HCT116 (cell line): ENCODE results near the gene SELENOS. TPM values are rescaled to one million over a fixed set of nuclear protein-coding genes. Genes with fewer than 3 reads are reported as not detected.

ENCODE experiments used
- ATAC-seq: fragments of 200-7000 bp; cut with Tn5 transposase; 2 replicates; pipeline ENCODE4 v1.9.1; 2020; ENCODE audit warnings: mild to moderate bottlenecking, moderate library complexity
- BruUV-seq: library from RNA; stranded (reverse); fragments of 400-500 nt; replicated peaks from 2 replicates; lab custom pipeline; 2021; lab: Mats Ljungman, UMichigan
- CTCF ChIA-PET: fragments of 300-600 bp; sonication (Branson Sonifier 250); formaldehyde crosslinking; loops from one replicate; lab custom pipeline; 2021; ENCODE audit warnings: antibody characterized with exemption; lab: Charles Lee
- POLR2A ChIA-PET: fragments of 300-600, 350-600 bp; sonication (Branson Sonifier 250); formaldehyde crosslinking; loops from one replicate; lab custom pipeline; 2021; ENCODE audit warnings: antibody characterized with exemption; lab: Charles Lee
- RAD21 ChIA-PET, 2 experiments: fragments of 300-600 bp; sonication (Branson Sonifier 250); formaldehyde crosslinking; loops; one replicate each; lab custom pipeline; 2023; ENCODE audit warnings: low total read pairs in 2 of 2; ENCODE audit not compliant: uncharacterized antibody in 2 of 2, unreplicated experiment in 2 of 2, low non-redundant PET in 1 of 2; lab: Charles Lee
- DNase-seq: peaks from one replicate; pipeline ENCODE4 v3.0.0-alpha.2; 2010; ENCODE audit warnings: low read depth, low spot score
- H2AFZ ChIP-seq: fragments of 200-600 bp; shearing (Covaris generic), sonication (generic); 2 replicates; pipeline ENCODE4 v1.6.1; 2017; ENCODE audit warnings: low read depth, mixed run types, mixed read lengths, antibody characterized with exemption, low read length; ENCODE audit not compliant: poor library complexity, severe bottlenecking
- H3K27ac ChIP-seq: 2 replicates; pipeline ENCODE4 v1.5.1; 2012; ENCODE audit warnings: low read depth, low read length
- H3K27me3 ChIP-seq: fragments of 200-600 bp; sonication (generic); 2 replicates; pipeline ENCODE4 v1.6.1; 2016; ENCODE audit warnings: mixed run types, low read length, mixed read lengths; ENCODE audit not compliant: insufficient read depth
- H3K36me3 ChIP-seq, 2 experiments: fragments of 200-500 bp in 1 of 2; fragments of 200-600 bp in 1 of 2; sonication (Bioruptor generic) in 1 of 2; sonication (generic) in 1 of 2; 2 replicates each; pipeline versions ENCODE4 v1.5.1 to v1.6.1; 2014 to 2016; ENCODE audit warnings: low read length in 2 of 2, inconsistent platforms in 1 of 2, mixed read lengths in 1 of 2, mixed run types in 1 of 2; ENCODE audit not compliant: insufficient read depth in 2 of 2, control insufficient read depth in 1 of 2
- H3K4me1 ChIP-seq, 2 experiments: fragments of 200-600 bp in 1 of 2; sonication (generic) in 1 of 2; 2 replicates each; pipeline versions ENCODE4 v1.5.1 to v1.6.1; 2012 to 2017; ENCODE audit warnings: low read length in 2 of 2, inconsistent platforms in 1 of 2, mild to moderate bottlenecking in 1 of 2, mixed read lengths in 1 of 2, mixed run types in 1 of 2, moderate library complexity in 1 of 2; ENCODE audit not compliant: insufficient read depth in 2 of 2, control insufficient read depth in 1 of 2
- H3K4me2 ChIP-seq: fragments of 200-600 bp; sonication (generic); 2 replicates; pipeline ENCODE4 v1.6.1; 2017; ENCODE audit warnings: mixed run types, low read length, mixed read lengths
- H3K4me3 ChIP-seq, 2 experiments: fragments of 200-600 bp in 1 of 2; sonication (generic) in 1 of 2; replicated peaks in 1 of 2; 2 replicates each; pipeline ENCODE4 v1.5.1; 2011 to 2016; ENCODE audit warnings: low read length in 2 of 2, control low read depth in 1 of 2, low read depth in 1 of 2, mild to moderate bottlenecking in 1 of 2, mixed read lengths in 1 of 2, mixed run types in 1 of 2
- H3K79me2 ChIP-seq: fragments of 200-600 bp; sonication (generic); 2 replicates; pipeline ENCODE4 v1.6.1; 2017; ENCODE audit warnings: mild to moderate bottlenecking, mixed run types, low read length, moderate library complexity, mixed read lengths; ENCODE audit not compliant: insufficient read depth
- H3K9ac ChIP-seq: fragments of 200-600 bp; sonication (generic); 2 replicates; pipeline ENCODE4 v1.6.1; 2016; ENCODE audit warnings: low read length, mixed read lengths
- H3K9me2 ChIP-seq: fragments of 200-600 bp; sonication (generic), shearing (Covaris generic); 2 replicates; pipeline ENCODE4 v1.6.1; 2017; ENCODE audit warnings: mixed run types, mild to moderate bottlenecking, moderate library complexity; ENCODE audit not compliant: insufficient read depth
- H3K9me3 ChIP-seq, 2 experiments: fragments of 200-500 bp in 1 of 2; fragments of 200-600 bp in 1 of 2; sonication (Bioruptor generic) in 1 of 2; sonication (generic) in 1 of 2; 2 replicates each; pipeline ENCODE4 v1.6.1; 2014 to 2017; ENCODE audit warnings: low read length in 2 of 2, mixed read lengths in 2 of 2, inconsistent platforms in 1 of 2, low read depth in 1 of 2, mild to moderate bottlenecking in 1 of 2, mixed run types in 1 of 2, moderate library complexity in 1 of 2; ENCODE audit not compliant: control insufficient read depth in 1 of 2, insufficient read depth in 1 of 2
- H4K20me1 ChIP-seq: fragments of 200-600 bp; sonication (generic), shearing (Covaris generic); 2 replicates; pipeline ENCODE4 v1.6.1; 2017; ENCODE audit warnings: mixed run types, mild to moderate bottlenecking, moderate library complexity; ENCODE audit not compliant: insufficient read depth
- CBX3 ChIP-seq: IDR thresholded peaks from 2 replicates; pipeline ENCODE4 v1.6.1; 2012; ENCODE audit warnings: low read depth
- CEBPB ChIP-seq: IDR thresholded peaks from 2 replicates; pipeline ENCODE4 v1.6.1; 2012; ENCODE audit warnings: low read depth
- EGR1 ChIP-seq: IDR thresholded peaks from 2 replicates; pipeline ENCODE4 v1.6.1; 2012; ENCODE audit warnings: low read depth
- ELF1 ChIP-seq: IDR thresholded peaks from 2 replicates; pipeline ENCODE4 v1.6.1; 2012; ENCODE audit warnings: low read depth, borderline replicate concordance
- EZH2phosphoT487 ChIP-seq: fragments of 200-600 bp; IDR thresholded peaks from 2 replicates; pipeline ENCODE4 v1.6.1; 2018; ENCODE audit warnings: antibody characterized with exemption, borderline replicate concordance
- FOSL1 ChIP-seq: IDR thresholded peaks from 2 replicates; pipeline ENCODE4 v1.6.1; 2012; ENCODE audit warnings: low read depth
- JUND ChIP-seq: IDR thresholded peaks from 2 replicates; pipeline ENCODE4 v1.6.1; 2012
- MAX ChIP-seq: IDR thresholded peaks from 2 replicates; pipeline ENCODE4 v1.6.1; 2012
- POLR2A ChIP-seq: IDR thresholded peaks from 2 replicates; pipeline ENCODE4 v1.7.0; 2011; ENCODE audit warnings: borderline replicate concordance; ENCODE audit not compliant: insufficient read depth, insufficient read length; ENCODE audit errors: extremely low read depth
- POLR2AphosphoS5 ChIP-seq: IDR thresholded peaks from 2 replicates; pipeline ENCODE4 v1.6.1; 2011; ENCODE audit warnings: mild to moderate bottlenecking, low read depth, low read length, moderate library complexity
- SIN3A ChIP-seq: IDR thresholded peaks from 2 replicates; pipeline ENCODE4 v1.6.1; 2012; ENCODE audit warnings: low read depth
- SP1 ChIP-seq: IDR thresholded peaks from 2 replicates; pipeline ENCODE4 v1.6.1; 2012; ENCODE audit warnings: low read depth
- SRF ChIP-seq: IDR thresholded peaks from 2 replicates; pipeline ENCODE4 v1.6.1; 2012; ENCODE audit warnings: low read depth
- TCF7L2 ChIP-seq: IDR thresholded peaks from 2 replicates; pipeline ENCODE4 v1.7.0; 2011; ENCODE audit warnings: borderline replicate concordance, inconsistent platforms; ENCODE audit not compliant: insufficient read depth, insufficient read length; ENCODE audit errors: extremely low read depth
- YY1 ChIP-seq: IDR thresholded peaks from 2 replicates; pipeline ENCODE4 v1.6.1; 2011; ENCODE audit warnings: low read length, low read depth, moderate library complexity, mild to moderate bottlenecking; ENCODE audit not compliant: insufficient replicate concordance; ENCODE audit errors: extremely low read depth
- ZBTB33 ChIP-seq: IDR thresholded peaks from 2 replicates; pipeline ENCODE4 v1.6.1; 2011; ENCODE audit warnings: mild to moderate bottlenecking, low read length, moderate library complexity; ENCODE audit not compliant: insufficient replicate concordance; ENCODE audit errors: extremely low read depth
- ZFX ChIP-seq: fragments of 450-650 bp; IDR thresholded peaks from 2 replicates; pipeline ENCODE4 v1.6.1; 2017
- intact Hi-C: fragments of 100-400 bp; cut with micrococcal nuclease; formaldehyde crosslinking; loops from 2 replicates; pipeline ENCODE4 v1.10.0; 2022
- total RNA-seq: library from RNA; stranded (reverse); gene quantifications from one replicate; pipeline ENCODE4 v1.2.1, GENCODE V29; 2021; ENCODE audit not compliant: unreplicated experiment
- TF ChIP-seq, protein P1 (sequence below), 3 experiments: fragments of 200-600 bp in 1 of 3; sonication (generic) in 1 of 3; IDR thresholded peaks in 2 of 3; conservative IDR thresholded peaks in 1 of 3; 2 replicates each; pipeline ENCODE4 v1.5.1; 2012 to 2017; ENCODE audit warnings: low read depth in 2 of 3, low read length in 2 of 3, antibody characterized with exemption in 1 of 3, borderline replicate concordance in 1 of 3, control low read depth in 1 of 3, mild to moderate bottlenecking in 1 of 3, mixed read lengths in 1 of 3, mixed run types in 1 of 3, moderate library complexity in 1 of 3; ENCODE audit not compliant: insufficient read depth in 1 of 3
- TF ChIP-seq, protein P2 (sequence below): IDR thresholded peaks from 2 replicates; pipeline ENCODE4 v1.6.1; 2012; ENCODE audit warnings: low read depth
- TF ChIP-seq, protein P3 (sequence below): IDR thresholded peaks from 2 replicates; pipeline ENCODE4 v1.6.1; 2012

The SELENOS gene
- total RNA-seq, 1 experiment from 2014 or later = 45.6 TPM

DNA sequence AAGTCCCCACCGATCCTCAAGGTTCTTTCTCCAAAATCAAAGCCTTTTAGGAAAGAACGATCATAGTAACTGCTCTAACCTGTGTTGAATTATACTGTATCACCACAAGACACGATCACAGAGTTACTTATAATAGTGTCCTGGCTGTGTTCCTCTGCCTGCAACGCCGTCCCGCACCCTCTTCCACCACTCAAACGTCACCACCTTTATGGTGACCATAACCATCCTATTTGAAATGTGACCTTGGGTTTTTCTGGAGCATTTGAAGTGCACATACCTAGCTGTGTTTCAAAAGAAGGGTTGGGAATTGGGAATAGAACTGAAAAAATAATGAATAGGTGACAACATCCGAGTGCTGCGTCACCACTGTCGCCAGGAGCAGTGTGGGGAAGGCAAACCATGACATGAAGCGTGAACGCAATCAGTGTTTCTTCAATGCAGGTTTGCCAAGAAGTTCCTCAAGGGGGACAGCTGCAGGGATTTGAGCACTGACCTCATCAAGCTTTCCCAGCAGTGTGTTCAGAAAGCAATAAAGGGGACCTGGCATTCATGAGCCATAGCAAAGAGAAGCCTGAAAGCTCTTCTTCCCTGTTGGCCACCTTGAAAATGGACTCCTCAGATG lies 769 bp upstream of the SELENOS start:
- ChIA-PET RAD21 (no interaction called here), CTCF (interaction anchor here (2.3 kb wide), 1 partner anchor 11 kb away, joined by 10 read pairs; no protein-coding TSS in a partner anchor), POLR2A (no interaction called here)
- peaks cover 2 to 12% of the 10 kb centered on the region in 2 experiments; a peak in 3 of 4 replicates for H3K4me1 ChIP-seq
- peaks cover 38% of the 10 kb centered on the region for H3K79me2 ChIP-seq
- TF ChIP-seq YY1 = no peak
- TF ChIP-seq, protein P1, sequence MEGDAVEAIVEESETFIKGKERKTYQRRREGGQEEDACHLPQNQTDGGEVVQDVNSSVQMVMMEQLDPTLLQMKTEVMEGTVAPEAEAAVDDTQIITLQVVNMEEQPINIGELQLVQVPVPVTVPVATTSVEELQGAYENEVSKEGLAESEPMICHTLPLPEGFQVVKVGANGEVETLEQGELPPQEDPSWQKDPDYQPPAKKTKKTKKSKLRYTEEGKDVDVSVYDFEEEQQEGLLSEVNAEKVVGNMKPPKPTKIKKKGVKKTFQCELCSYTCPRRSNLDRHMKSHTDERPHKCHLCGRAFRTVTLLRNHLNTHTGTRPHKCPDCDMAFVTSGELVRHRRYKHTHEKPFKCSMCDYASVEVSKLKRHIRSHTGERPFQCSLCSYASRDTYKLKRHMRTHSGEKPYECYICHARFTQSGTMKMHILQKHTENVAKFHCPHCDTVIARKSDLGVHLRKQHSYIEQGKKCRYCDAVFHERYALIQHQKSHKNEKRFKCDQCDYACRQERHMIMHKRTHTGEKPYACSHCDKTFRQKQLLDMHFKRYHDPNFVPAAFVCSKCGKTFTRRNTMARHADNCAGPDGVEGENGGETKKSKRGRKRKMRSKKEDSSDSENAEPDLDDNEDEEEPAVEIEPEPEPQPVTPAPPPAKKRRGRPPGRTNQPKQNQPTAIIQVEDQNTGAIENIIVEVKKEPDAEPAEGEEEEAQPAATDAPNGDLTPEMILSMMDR (IDR thresholded peaks at IDR 0.05 in 2 of 3, conservative IDR thresholded peaks at IDR 0.05 in 1 of 3; ENCODE audit: borderline replicate concordance in 1 of 3, insufficient read depth in 1 of 3, low read depth in 2 of 3, low read length in 2 of 3) = no peak
- no peak for TF ChIP-seq EGR1
- no peak for TF ChIP-seq ELF1
- TF ChIP-seq ZFX = no peak
- TF ChIP-seq POLR2AphosphoS5 = no peak
- no peak for TF ChIP-seq SIN3A
- TF ChIP-seq CEBPB = no peak
- TF ChIP-seq, protein P2, sequence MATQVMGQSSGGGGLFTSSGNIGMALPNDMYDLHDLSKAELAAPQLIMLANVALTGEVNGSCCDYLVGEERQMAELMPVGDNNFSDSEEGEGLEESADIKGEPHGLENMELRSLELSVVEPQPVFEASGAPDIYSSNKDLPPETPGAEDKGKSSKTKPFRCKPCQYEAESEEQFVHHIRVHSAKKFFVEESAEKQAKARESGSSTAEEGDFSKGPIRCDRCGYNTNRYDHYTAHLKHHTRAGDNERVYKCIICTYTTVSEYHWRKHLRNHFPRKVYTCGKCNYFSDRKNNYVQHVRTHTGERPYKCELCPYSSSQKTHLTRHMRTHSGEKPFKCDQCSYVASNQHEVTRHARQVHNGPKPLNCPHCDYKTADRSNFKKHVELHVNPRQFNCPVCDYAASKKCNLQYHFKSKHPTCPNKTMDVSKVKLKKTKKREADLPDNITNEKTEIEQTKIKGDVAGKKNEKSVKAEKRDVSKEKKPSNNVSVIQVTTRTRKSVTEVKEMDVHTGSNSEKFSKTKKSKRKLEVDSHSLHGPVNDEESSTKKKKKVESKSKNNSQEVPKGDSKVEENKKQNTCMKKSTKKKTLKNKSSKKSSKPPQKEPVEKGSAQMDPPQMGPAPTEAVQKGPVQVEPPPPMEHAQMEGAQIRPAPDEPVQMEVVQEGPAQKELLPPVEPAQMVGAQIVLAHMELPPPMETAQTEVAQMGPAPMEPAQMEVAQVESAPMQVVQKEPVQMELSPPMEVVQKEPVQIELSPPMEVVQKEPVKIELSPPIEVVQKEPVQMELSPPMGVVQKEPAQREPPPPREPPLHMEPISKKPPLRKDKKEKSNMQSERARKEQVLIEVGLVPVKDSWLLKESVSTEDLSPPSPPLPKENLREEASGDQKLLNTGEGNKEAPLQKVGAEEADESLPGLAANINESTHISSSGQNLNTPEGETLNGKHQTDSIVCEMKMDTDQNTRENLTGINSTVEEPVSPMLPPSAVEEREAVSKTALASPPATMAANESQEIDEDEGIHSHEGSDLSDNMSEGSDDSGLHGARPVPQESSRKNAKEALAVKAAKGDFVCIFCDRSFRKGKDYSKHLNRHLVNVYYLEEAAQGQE = no peak
- TF ChIP-seq FOSL1 = no peak
- TF ChIP-seq ZBTB33 = no peak
- no peak for TF ChIP-seq MAX
- no peak for TF ChIP-seq JUND
- no peak for TF ChIP-seq POLR2A
- TF ChIP-seq, protein P3, sequence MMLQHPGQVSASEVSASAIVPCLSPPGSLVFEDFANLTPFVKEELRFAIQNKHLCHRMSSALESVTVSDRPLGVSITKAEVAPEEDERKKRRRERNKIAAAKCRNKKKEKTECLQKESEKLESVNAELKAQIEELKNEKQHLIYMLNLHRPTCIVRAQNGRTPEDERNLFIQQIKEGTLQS = no peak
- TF ChIP-seq CBX3 = no peak
- no peak for TF ChIP-seq EZH2phosphoT487
- no peak for TF ChIP-seq SP1
- no peak for TF ChIP-seq SRF
- TF ChIP-seq TCF7L2 = no peak
- H2AFZ ChIP-seq = no peak overlapping the region
- no peak for DNase-seq
- H3K9me3 ChIP-seq = no peaks in the 10 kb centered on the region
- peak overlapping the region; percentile 38 to 94 for H3K4me3 ChIP-seq
- H3K27me3 ChIP-seq = no peaks in the 10 kb centered on the region
- no peaks in the 10 kb centered on the region for H3K9me2 ChIP-seq
- H4K20me1 ChIP-seq = no peaks in the 10 kb centered on the region
- ATAC-seq = no peak
- peak overlapping the region; percentile 77 for H3K9ac ChIP-seq
- intact Hi-C loops = no loop called here
- H3K36me3 ChIP-seq = peaks cover 42 to 51% of the 10 kb centered on the region in 2 experiments
- peak overlapping the region; percentile 82 for H3K4me2 ChIP-seq
- BruUV-seq = no TSS peak
- no peak overlapping the region for H3K27ac ChIP-seq
